GM19043 (cell line): ENCODE data around the gene KCP.

Experiments
- ATAC-seq: cut with Tn5 transposase; IDR thresholded peaks from one replicate; pipeline ENCODE4 v1.9.1; 2021; ENCODE audit warnings: low read depth; ENCODE audit not compliant: unreplicated experiment

Gene KCP

DNA sequence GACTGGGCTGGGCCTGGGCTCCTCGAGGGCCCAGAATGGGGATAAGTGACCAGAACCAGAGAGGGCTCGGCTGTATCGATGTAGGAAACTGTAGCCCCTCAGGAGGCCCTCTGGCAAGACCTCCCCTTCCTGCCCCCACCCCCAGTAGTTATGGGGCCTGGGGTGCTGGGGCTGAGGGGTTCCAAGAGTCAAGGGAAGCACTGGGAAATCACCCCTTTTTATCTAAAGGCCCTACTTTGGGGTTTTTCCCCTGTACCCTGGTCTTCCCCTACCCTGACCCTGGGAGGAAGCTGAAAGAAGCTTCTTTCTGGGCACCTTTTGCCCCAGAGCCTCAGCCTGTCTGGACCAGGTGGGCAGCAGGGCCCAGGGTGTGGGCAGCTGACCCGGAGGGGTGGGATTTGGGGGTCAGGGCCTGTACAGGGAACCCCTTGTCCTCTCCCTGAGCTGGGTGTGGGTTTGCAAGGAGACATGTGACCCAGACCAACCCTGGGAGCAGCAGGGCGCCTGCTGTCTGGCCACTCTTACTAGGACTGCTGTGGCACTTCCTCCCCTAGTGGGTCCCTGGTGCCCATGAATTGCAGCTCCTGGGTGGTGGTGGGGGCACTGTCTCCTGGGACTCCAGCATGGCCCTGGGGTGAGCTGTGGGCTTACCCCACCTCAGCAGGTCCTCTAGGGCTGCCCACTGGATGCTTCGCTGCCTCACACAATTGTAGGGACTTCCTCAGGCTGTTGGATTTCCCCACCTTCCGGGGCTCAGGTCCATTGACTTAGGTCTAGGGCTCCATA lies 28.8 kb upstream of the KCP start:
- ATAC-seq: no peak

DNA sequence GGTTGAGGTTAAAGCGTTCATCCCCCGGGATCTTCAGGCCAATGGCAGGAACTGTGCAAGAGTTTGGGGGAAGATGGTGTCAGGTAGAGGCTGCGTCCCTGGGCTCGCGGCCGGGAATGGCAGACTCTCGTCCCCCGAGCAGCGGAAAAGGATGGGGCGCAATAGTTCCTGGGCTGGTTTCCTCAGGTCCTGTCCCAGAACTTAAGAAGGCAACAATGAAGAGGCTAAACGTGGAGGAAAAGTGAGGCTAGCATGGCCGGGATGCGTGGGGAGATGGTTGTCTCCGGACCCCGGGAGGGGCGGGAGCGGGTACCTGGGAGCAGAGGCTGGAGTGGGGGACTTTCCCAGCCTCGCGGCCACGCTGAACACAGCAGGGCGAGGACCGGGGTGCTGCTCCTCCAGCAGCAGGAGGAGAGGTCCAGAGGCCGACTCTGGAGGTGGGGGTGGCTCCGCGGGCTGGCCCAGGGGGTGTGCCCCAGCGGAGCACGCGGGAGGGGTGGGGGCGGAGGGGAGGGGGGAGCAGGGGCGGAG lies 28.1 kb upstream of the KCP start:
- no peak for ATAC-seq

DNA sequence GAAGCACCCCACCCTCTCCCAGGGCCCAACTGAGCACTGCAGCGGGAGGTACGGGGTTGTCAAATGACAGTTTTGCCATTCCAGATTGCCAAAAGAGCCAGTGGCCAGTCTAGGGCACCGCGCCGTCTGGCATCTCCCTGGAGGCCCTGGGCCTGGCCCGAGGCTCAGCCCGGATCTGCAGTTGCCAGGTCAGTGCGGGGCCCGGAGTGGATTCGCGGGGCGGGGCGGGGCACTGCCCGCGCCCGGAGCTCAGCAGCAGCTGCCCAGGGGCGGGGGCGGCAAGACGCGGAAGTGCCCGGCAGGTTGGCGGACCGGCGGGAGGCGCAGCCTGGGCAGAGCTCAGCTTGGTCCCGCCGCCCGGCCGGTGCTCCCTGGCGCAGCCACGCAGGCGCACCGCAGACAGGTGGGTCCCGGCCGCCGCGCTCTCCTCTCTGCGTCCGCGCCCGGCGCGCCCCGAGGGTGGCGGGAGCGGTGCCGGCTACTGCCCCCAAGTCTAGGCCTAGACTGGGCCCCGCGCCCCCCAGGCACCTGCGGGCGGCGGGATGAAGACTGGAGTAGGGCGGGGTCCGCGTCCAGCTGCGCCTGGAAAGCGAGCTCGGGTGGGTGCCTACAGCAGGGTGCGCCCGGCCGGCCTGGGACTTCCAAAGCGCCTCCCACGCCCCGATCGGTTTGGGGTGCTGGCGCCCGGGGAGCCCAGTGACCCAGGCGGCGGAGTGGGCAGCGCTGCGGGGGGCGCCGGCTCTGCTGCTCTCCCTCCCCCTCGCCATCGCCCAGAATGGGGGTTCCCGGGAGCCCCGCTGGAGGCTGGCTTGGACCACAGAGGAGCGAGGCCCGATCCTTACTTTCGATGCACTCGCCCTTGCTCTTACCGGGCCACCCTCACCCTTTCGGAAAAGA lies 27.4 kb upstream of the KCP start, which contains the start of gene IRF5:
Gene IRF5 (plus strand): TSS at position 281 of the 897 bp plus-strand sequence. CDS start 4,155 bp downstream, outside the sequence.
- ATAC-seq: no peak

DNA sequence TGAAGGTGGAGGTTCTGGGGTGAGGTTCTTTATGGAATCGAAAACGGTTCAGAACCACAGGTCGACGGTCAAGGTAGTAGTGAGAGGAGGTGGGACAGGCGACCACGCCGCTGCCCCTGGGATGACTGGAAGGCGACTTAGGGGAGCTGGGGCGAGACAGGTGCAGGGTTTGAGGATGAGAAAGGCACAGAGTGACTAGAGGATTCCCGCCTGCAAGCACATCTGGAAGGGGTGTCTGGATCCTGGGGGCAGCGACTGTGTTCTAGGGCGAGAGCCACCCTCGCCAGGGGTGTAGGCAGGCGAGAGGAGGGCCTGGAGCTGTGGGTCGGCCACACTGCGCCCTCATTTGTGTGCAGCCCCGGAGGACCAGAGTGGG lies 26.8 kb upstream of the KCP start:
- ATAC-seq: no peak

DNA sequence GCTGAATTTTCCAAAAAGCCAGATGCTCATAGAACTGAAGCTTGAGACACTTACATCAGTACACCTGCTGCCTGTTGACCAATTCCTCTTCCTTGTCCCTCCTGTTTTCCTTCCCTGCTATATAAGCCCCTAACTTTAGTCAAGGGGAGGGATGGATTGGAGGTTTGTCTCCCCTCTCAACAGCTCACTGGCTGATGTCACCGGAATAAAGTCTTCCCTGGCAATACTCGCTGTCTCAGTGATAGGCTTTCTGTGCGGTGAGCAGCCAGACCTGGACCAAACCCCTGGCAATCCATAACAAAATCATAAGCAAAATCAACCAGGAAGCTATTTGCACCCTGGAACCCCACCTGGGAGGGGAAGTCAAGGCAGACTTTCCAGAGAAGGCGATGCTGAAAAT lies 26.3 kb upstream of the KCP start:
- ATAC-seq: no peak

DNA sequence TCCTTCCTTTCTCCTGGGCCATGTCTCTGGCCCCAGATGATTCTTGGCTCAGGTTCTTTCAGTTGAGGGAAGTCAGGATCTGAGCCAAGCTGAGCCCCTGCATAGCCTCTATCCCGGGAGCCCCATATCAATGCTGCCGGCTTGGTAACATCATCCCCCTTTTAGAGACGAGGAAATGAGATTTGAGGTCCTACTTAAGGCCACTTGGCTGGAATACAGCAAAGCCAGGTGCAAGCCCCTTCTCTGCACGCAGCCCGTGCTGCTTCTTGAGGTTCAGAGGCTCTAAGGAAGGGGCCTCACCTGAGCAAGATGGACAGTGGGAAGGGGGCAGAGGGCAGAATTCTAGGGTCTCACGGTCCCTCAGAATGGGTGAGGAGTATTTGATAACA lies 24.8 kb upstream of the KCP start:
- no peak for ATAC-seq

DNA sequence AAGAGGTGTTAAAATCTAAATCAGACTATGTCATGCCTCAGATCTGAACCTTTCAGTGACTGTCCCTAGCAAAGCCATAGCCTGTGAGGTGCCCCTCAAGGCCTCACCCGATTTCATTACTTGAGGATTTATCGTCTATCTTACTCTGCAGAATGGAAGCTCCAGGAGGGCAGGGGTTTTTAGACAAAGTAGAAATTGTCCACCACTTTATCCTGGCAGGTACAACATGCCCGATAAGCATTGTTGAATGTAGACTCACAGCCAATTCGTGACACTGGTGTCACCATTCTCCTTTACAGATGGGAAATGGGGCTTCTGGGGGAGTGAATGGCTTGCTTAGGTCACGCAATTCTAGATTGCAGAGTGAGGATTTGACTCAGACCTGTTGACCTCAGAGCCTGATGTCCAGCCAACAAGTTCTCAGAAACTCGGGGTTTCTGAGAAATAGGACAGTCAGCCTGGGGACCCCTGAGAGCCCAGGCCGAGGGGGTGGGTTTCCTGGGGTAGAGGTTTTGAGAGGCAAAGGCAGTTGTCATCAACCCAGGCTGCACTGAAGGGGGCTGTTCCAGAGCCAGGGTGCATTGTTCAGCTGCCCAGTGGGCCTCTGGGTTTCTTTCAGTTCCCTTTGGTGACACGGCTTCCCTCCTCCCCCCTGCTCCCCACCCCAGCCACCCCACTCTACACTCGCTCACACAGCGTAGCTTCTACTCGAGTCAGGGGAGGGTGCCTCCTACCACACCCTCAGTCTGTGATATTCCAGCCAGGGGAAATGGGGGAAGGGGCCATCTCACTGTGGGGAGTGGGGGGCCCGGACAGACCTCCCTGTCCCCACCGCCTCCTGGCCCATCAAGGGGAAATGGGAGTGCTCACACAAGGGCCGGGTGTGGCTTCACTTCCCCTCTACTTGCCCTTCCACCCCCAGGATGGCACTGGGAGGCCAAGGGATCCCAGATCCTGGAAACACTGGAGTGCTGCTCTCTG lies 24.1 kb upstream of the KCP start:
- peak; percentile 36 for ATAC-seq

DNA sequence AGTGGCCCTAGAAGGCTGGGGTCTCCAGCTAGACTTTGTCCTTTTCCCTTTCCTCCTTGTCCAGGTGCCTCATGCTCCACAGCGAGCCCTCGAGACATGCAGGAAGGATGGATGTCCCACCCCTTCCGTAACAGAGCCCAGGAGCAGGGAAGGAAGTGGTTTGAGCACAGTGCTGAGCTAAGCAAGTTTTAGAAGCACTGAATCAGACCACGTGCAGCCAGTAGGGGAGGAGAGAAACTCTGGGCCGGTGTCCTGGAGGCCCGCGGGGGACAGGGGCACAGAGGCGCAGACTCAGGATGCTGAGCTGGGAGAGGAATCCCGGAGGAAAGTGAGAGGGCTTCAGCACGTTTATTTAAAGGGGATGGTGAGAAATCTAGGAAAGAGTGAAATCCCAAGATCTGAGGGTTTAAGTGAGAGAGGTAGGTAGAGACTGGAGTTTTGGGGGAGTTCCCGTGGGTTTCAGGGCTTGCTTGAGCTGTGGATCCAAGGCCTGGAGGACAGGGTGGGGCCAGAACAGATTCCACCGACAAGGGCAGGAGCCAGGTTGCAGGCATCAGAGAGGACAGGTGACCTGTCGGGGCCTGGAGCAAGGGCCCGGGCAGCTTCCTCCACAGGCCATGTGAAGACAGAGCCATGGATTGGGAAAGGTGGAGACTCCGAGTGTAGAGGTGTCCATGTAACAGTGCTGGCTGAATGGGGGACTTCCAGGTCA lies 22.8 kb upstream of the KCP start:
- ATAC-seq: no peak

DNA sequence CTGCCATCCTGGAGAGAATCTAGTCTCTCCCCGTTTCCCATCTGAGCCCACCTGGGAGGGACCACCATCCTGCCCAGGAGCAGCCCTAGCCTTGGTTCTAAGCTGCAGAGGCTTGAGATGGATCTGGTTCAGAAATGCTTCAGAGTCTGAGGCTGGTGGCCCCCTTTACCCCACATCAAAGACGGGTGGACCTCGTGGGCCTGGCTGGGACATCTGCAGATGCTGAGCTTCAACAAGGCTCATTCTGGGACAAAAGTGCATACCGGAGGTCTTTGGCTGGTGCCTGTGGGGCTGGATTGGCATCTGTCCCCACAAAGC lies 22.3 kb upstream of the KCP start:
- no peak for ATAC-seq

DNA sequence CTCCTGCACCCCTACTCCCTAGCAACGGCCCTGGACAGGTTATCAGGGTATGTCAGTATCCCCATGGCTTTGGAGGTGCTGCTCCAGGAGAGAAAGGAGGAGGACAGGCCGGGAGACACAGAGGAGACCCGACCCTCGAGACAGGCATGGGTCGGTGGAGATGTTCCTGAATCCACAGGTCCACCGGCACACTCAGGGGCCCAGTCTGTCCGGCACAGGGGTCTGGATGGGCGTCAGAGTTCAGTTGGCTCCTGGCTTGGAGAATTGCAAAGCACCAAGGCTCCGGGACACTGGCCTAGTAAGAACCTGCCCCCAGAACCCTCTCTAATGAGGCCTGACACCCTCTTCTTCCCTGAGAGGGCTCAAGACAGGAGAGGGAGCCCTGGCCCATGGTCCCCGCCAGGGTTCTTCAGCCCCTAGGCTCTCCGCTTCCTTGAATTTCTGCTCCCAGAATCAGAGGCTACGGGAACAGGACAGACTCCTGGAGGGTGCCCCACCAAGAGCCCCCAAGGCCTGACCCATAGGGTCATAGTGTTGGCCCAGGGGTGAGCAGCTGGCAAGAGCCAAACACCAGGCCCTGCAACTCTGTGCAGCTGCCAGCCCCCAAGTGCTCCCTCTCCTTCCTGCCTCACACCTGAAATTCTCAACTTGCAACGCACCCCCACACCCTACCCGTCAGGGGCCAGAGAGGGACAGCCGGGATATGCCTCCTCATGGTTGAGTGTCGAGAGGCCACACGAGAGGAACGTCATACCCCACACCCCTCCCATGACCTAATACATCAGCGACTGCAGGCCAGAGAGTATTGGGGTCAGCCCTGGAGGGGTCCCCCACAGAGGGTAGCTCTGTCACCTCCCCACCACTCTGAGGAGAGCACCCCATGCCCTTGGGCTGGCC lies 21.7 kb upstream of the KCP start:
- ATAC-seq: no peak

DNA sequence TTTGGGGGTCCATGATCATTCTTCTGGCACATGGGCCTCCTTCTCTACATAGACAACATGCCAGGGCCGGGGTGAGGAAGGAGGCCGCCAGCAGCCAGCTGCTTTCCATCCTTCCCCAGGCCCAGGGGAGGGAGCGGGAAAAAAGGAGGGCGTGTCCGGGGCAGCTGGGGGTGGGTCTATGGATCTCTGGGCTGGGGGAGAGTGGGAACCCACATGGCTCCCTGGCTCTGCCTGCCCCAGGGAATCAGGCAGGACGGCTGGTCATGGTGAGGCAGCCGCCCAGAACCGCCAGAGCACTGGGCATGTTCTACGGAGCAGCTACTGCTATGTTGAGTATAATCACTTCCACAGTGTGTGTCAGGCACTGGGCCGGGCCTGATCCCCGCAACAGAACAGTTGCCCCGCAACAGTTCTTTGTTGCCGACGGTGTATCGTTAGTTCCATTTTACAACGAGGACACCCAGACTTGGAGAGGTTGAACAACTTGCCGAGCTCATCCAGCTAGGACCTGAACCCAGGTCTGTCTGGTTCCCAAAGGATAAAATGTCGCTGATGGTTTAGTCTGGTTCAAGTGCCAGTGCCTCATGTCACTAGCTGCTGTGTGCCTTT lies 20.8 kb upstream of the KCP start:
- no peak for ATAC-seq

DNA sequence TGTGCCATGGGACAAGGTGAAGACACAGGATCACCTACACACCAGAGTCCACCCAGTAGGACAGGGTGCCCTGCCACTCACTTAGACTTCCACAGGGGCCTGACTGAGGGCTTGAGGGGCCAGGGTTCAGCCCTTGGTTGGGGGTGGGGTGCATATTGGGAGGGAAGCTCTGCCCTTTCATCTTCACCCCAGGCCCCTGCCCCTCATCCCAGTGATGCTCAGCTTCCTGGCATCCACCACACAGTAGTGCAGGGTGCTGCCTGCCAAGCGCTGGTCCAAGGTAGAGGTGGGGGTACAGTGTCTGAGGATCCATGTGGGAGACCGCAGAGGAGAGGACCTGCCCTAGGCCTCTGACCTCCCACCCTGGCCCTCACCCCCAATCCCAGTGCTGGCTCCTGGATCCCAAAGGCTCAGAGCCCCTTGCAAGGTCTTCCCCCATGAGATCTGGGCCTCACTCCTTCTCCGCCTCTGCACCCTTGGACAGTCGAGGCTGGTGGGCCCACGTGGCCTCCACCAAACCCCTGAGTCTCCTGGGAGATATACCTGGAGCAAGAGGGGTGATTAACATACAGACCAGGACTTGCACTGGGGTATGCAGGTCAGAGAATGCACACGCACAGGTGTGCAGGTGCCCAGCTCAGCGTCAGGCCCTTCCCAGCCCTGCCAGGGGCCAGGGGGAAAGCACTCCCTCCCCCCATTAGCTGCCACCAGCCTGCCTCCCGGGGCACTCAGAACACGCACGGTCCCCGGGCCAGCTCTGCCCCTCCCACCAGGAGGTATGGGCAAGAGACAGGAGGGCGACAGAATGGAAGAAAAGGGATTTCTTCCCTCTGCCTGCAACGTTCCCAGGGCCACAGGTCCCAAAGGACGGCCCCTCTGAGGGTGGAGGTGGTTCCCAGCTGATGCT lies 18.6 kb upstream of the KCP start:
- no peak for ATAC-seq

DNA sequence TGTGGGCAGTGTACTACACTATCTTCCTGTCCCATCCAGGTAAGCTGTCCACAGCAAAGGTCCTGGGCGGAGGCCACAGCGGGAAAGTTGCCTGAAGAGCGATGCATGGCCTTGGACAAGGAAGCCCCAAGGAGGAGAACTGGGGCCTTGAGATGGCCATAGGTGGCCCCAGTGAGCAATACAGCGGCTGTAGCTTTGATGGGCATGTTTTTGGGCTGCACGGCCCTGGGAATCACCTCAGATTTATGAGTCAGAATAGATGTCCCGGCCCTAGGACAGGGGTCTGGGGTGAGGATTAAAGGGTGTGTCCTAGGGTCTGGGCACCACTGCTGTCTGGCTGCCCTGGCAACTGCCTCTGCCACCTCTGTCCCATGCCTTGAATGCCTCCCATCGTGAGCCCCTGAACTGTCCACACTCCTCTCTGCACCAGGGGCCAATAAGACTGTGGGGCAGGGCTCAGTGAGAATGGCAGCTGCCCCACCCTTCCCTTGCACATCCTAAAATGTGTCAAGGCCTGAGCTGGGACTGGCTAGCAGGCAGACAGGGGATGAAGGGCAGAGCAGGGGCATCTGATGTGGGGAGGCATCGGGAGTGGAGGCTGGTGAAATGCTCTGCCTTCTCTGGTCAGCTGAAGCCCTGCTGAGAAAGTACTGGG lies 17.8 kb upstream of the KCP start:
- ATAC-seq: no peak

DNA sequence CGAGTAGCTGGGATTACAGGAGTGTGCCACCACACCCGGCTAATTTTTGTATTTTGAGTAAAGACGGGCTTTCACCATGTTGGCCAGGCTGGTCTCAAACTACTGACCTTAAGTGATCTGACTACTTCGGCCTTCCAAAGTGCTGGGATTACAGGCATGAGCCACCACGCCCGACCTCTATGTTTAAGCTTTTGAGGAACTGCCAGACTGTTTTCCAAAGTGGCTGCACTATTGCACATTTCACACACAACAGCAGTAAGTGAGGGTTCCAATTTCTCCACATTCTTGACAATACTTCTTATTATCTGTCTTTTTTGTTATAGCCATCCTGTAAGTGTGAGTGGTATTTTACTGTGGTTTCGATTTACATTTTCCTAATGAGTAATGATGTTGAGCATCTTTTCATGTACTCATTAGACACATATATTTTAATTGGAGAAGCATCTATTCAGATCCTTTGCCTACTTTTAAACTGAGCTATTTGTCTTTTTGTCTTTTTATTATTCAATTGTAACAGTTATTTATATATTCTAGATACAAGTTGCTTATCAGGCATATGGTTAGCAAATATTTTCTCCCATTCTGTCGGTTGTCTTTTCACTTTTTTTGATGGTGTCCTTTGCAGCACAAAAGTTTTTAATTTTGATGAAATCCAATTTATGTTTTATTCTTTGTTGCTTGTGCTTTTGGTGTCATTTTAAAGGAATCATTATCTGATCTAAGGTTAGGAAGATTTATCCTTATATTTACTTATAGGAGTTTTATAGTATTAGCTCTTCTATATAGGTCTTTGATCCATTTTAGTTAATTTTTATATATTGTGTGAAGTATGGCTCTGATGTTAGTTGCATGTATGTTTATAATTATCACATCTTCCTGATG lies 14.4 kb upstream of the KCP start:
- no peak for ATAC-seq

DNA sequence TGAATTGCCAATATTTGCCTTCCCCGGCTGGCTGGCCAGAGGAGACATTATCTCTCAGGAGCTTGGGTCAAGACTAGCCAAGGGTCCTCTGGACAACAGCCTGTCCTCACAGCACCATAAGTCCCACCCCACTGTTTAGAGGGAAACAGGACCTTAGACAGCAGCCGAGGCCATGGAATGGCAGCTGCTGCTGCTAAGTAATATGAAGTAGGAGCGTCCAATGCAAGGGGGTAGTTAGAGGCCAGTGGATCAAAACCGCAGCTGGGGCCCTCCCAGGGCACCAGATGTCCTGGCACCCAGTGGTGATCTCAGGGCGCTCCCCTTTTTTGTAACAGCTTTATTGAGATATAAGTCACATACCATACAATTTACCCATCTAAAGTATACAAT lies 12.9 kb upstream of the KCP start:
- no peak for ATAC-seq
